Measurements from ENCODE around the gene EEFSEC. TPM values are rescaled to one million over a fixed set of nuclear protein-coding genes. Genes with fewer than 3 reads are reported as not detected.

The EEFSEC gene
- polyA plus RNA-seq, 12 donors: 13.4 to 22.2 (median 15.3) TPM; not detected in 1

DNA sequence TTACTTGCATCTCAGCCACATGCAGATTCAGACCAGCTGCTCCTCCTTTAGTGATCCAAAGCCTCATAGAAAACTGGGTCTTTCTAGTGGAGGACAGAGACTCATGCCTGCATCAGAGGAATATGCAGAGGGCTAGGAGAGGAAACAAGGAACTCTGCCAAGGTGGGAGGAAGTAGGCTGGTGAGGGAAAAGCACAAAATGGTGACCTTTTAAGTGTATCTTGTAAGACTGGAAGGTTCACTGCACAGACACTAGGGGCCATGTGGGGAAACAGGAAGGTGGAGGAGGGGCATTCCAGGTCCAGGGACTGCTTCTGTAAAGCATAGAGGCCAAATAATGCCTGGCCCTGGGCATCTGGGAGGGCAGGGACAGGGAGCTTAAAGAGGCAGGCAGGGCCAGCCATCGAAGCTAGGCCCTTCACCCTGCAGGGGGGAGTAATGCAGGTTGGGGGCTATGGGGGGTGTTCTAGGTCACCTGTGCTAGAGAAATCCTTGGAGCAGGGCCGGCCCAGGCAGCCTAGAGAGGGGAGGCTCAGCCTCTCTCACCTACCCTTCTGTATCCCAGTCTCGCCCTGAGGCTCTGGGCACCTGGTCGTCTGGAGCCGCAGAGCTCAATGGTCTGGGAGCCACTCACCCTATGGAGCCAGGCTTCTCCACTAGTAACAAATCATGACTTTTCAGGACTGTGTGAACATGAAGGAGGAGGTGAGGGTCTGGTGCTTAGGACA, 195.7 kb downstream of the EEFSEC start:
- no peak for DNase-seq

DNA sequence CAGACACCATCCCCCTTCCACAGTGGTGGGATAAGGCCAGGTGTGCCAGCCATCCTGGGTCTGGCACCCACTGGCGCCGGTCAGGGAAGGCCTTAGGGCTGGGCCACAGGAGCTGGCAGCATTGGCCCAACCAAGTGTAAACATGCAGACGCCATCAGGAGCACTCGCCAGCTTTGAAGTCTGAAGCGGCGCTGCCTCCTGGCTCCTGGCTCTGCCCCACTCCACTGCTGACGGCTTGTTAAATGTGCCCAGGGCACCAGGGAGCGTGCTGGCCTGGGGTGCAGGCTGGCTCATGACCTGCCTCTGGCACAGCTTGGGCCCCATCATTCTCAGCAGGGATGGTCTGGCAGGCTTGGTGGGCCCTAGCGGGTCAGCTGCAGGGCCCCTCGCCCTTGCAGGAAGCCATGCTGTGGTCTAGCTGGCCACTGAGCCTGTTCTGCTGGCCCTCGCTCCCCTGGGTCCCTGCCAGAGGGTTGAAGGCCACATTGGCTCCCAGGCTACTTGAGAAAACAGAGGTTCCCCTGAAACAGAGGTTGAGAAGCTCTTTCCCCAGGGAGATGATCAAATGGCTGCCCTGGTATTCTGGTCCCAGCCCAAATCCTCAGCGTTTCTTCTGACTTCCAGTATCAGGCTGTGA, 196.8 kb downstream of the EEFSEC start:
- DNase-seq: no peak

DNA sequence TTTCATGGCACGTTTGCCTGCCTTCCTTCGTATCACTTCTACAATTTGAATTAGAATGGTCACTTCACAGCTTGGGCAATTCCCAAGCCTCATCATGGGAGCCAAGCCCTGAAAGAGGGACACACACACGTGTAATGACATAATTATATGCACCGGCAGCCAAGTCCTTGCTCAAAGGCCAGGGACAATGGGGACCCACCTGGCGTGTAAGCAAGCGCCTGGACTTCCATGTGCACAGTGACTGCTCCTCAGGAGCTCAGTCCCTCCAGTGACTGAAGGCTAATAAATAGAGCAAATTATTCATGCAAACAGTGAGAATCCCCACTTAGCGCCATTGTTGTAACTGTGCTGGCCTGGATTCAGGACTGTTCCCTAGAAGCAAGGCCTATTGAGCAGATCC, 198.3 kb downstream of the EEFSEC start:
- DNase-seq: no peak

DNA sequence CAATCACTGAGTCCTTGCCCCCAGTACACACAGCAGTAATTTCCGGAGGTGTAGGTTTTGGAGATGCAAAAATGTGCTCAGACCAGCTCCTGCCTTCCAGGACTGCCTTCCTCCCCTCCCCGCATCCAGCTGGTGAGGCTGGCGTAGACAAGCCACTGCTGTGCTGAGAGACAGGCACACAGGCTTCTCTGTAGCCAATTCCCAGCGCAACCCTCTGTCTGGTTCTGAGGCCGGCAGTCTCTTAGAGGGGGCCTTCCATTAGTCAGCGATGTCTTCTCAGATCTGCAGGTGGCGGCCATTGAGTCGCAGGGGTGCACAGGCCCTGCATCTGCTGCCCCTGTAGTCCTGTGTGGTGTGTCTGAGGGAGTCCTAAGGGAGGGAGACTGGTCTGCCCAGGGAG, 199.0 kb downstream of the EEFSEC start:
- DNase-seq: no peak

DNA sequence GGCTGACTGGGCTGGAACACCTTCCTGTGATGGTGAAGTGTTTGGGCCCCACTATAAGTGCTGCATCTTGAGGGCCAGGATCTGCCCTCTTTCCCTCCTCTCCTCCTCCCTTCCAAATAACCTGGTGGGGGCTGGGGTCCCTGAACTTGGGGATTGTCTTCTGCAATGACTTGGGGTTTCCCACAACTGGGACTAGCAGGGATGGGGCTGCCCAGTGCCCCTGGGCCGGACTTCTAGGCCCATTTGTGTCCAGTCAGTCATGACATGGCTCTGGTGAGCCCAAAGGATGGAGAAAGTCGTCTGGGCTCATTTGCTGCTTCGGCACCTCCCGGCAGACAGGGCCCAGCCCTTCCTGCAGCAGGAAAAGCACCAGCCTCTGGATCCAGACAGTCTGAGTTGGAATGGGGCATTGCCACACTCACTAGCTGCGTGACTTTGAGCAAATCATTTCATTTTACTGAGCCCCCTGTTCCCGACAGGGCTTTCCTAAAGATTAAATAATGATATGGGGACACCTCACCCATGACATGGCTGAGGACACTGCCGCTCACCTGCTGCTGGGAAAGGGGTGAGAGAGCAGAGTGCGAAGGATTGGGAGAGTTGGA, 200.2 kb downstream of the EEFSEC start:
- no peak for DNase-seq

DNA sequence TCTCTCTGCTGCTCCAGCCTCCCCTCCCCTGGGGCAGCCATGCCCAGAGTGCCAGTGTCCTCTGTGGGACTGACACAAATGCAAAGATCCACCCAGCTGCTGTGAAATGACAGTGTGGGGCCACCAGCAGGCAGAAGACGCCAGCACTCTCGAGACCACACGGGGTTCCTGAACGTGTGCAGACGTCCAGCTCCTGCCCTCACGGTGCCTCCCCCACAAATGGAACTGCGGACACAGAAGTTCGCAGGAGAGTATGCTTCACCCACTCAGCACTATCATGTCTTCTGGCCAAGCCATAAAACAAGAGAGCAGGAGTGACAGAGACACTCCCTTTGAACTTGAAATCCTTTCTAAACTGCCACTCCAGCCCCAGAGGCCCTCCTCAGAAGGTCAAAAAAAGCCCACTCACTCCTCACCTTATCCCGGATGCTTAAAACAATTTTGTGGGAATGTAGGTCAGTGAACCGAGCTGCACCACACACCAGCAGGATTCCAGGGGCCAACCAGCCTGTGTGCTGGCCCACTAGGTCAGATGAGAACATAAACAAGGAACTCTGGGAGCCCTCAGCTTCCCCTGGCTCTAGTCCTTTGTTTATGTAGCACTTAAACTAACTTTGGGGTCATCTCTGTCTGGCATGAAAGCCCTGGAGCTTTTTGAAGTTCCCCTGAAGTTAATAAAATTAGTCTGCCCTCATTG, 200.9 kb downstream of the EEFSEC start:
- no peak for DNase-seq

DNA sequence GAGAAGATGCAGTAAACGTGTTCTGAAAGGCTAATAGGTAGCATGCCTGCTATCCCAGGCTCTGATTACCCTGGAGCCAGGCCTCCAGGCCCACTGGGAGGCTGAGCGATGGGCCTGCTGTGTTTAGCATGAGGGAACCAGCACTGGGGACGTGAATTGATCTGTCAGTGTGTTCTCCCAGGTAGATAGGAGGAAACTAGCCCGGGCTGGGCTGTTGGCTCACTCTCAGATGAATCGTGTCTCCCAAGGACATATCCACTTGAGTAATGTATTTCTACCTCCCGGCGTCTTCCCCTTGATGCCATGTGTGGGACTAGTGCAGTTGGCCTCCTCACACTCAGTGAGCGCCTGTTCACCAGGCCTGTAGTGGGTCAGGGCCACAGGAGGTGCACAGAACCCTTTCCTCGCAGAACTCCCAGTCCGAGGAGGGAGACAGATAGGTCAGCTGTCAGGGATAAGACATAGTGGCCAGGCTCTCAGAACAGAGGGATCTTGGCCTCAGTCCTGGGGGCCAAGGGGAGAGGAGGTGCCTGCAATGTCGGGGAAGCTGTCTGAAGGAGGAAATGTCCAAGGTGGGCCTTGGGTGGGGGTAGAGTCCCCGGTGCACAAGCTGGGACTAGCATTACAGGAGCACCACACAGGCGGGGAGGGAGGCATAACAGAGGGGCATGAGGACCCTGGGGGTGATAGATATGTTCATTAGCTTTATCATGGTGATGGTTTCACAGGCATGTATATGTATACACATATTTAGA, 201.7 kb downstream of the EEFSEC start:
- no peak for DNase-seq

DNA sequence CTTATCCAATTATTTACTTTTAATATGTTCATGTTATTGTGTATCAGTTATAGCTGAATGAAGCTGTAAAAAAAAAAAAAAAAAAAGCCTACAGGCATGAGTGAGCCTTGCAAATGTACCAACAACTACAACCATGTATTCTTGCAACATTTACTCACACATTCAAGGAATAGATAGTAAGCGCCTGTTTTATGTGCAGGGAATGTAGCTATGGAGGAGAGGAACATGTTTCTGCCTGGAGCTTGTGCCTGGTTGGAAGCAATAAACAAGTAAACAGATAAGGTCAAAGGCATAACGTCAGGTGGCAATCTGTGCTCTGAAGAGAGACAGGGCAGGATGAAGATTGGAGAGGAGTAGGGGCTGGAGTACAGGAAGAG, 202.2 kb downstream of the EEFSEC start:
- no peak for DNase-seq

DNA sequence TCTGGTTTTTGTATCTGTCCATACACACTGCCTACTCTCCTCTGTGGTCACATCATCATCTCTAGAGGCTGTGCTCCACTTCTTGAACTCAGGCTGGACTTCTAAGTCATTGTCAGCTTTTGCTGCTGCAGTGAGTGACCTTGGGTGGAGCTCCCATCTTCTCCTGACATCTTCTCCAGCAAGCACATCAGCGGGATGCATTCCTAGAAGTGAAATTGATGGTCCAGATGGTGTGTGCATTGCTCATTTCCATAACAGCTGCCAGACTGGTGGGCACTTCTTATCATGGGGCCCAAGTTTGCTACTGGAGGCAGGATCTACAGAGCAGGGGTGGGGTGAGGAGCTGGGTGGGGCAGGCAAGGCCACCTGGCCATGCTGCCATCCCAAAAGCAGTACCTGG, 203.5 kb downstream of the EEFSEC start:
- no peak for DNase-seq

DNA sequence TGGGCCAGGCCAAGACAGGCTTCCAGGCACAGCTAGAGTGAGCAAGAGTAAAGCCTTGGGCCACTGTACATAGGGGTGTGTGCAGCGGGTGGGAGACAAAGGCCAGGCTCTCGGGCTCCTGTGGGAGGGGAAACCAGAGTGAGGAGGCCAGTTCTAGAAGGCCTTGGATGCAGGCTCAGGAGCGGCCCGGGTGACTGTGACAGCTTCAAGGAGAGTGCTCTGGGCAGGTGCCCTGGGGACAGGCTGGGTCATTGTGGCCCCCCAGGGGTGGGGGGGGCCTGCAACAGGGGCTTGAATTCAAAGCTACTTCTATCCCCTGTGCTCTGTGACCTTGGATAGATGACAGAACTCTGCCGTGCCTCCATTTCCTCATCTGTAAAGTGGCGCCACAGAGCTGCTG, 204.3 kb downstream of the EEFSEC start:
- DNase-seq: no peak

DNA sequence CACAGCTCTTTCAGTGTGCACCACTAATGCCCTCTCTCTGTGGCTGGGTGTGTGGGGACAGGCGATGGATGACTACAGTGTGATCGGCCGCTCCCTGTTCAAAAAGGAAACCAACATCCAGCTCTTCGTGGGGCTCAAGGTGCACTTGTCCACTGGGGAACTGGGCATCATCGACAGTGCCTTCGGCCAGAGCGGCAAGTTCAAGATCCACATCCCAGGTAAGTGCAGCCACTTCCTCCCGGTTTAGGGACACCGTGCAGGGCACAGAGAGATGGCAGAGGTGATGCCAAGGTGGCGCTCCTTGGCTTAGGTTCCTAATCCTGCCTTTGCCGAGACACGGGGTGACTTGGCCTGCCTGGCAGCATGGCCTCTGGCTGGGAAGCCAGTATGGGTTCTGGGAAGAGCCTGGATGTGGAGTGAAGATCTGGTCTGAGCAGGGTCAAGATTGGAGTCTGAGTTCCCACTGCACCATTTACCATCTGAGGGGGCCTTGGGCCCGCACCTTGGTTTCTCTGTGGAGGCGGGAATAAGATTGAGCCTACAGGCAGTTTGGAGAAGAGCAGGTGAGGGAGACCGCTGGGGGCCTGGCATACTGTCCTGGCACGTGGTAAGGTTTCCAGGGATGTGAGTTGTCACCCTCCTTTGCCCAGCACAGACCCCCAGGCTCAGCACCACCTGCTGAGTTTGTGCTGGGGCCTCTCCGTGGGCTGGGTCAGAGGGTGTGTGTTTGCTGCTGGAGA, 205.0 kb downstream of the EEFSEC start:
- DNase-seq: no peak

DNA sequence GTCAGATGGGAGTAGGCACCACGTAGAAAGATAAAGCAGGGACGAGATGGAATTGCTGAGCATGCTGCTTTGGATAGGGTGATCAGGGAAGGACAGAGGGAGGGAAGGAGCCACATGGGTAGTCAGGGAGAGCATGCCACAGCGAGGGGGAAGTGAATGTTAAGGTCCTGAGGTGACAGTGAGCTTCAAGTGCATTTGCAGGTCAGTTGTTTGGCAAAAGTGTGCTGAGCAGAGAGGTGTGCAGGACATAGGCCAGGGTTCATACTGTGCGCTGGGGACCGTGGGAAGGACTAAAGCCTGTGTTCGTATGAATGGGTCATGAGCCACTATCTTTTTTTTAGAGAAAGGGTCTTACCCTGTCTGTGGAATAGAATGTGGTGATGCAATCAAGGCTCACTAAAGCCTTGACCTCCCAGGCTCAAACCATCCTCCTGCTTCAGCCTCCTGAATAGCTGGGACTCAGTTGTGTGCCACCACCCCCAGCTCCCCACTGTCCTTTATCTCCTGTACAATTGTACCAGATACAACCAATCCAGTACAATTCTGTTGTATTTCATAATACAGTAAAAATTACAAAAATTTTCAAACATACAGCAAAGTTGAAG, 205.9 kb downstream of the EEFSEC start:
- no peak for DNase-seq

DNA sequence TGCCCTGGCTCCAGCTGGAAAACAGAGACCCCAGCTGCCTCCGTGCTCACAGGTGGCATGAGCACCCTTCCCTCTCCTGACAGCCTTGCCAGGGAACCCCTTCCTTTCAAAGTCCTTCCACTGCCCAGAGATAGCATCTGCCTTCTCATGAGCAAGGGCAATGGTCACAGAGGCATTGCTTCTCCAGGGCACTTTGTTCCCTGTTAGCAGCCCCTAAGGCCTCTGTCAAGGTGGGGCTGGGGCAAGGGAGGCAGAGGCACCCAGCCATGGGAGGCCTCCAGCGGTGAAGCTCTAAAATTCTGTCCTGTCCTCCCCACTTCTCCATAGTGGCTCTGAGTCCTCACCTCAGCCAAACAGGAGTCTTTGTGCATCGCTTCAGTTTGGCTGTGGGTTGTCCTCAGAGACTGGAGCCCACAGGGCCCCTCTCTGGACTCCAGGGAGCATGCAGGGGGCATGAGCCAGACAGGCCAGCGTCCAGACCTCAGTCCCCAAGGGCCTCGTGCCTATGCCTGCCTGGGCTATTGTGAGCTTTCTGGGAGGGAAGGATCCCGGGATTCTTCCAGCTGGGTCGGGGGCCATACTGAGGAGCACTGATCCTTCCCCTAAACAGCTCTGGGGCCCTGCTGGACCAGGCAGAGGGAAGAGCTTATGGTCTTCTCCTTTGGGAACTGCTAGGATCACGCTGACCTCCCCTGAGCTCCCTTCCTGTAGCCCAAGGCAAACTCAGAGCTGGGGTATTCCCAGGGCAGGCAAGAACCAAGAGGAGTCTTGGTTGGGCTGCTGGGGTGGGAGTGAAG, 206.8 kb downstream of the EEFSEC start:
- DNase-seq: no peak

DNA sequence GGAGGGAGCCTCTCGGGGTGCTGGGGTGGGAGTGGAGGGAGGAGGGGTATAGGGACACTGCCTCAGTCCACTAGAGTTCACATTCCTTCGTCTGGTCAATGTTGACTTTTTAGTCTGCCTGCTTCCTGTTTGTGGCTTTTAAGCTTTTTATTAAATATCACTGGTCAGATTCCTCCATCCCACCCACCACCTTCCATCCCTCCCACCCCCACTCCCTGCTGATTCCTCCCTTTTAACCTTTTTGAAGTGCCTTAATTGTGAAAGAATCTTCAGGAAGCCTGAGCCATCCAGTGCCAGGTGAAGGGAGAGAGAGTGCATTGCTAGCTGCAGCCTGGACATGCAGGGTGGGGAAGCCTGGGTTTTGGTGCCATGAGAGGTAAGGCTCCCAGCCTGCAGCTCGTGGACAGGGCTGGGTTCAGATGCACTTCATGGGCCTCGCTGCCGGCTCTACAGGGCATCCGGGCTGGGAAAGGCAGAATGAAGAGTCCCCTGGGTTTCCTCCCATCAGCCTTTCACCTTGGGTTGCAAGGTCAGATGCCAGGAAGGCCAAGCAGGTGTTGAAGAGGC, 207.5 kb downstream of the EEFSEC start:
- no peak for DNase-seq

DNA sequence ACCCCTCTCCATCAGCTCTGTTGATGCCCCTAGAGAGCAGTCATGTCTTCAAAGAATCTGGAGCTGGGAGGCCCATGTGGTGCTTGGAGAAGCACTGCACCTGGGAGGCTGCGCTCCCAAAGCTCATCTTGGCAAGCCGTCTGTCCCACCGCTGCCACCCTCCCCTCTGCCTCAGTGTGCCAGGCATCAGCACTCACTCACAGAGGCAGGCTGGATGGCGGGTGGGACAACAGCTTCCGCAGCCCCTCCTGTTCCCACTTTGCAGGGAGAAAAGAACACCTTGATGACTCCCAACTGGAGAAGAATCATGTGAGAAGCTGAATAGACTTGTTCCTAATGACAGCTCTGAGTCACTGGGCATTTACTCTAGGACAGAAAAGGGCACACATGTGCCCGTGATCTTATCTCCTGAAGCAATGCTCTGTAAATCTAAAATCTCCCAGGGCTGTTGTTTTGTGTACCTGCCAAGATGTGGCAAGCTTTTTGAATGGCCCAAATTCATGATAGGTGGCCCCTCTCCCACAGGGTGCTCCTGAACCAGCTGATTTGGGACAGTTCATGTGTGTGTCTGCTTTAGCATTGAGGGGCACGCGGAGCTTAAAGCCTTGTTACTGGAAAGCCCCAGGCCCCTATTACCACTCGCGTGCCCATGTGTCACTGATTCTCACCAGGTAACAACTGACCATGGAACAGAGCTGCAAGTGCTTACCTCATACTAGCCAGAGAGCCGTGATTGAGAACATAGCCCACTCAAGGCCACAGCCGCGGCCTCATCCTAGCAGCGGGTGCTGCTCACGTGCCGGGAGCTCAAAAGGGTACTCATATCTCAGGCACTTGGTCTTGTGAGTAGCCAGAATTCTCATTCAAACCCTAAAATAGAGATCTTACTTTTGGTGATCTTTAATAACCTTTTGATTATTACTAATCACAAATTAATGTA, 209.0 kb downstream of the EEFSEC start:
- DNase-seq: no peak

DNA sequence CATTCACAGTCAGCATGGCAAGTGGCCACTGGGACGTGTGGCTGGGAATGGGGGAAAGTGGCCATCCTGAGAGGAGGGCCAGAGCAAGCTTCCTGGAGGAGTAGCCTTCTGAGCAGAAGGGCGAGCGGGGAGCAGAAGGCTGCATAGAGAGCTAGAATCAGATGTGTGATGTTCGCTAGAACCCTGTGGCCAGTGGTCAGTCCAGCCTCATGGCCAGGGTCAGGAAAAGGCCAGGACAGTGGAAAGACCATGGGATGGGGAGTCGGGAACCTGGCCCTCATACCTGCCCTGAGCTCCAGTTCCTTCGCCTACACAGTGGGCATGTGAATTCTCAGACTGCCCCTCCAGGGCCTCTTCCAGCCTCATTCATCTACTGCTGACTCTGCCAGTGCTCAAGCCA, 211.0 kb downstream of the EEFSEC start:
- no peak for DNase-seq

DNA sequence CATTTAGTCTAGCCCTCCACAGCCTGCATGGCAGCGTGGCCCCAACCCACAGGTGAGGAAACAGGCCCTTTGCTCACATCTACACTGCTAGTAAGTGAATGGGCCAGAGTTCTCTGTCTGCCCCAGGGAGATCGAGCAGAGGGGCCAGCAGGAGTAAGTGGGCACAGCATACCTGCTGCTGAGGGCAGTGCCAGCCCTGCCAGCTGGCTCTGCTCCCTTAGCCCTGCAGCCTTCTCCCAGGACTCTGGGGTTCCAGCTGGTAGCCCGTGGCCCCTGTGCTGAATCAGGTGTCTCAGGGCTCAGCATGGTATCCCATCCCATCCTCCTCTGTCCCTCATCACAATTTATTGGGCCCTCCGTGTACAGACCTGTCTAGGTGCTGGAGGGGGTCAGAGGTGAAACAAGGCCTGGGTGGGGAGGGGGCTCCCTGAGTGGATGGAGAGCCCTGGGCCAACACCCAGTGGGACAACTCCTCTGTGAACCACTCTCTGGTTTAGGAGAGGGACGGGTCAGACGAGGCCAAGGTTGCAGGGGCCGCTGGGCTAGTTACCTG, 211.6 kb downstream of the EEFSEC start:
- DNase-seq: no peak

DNA sequence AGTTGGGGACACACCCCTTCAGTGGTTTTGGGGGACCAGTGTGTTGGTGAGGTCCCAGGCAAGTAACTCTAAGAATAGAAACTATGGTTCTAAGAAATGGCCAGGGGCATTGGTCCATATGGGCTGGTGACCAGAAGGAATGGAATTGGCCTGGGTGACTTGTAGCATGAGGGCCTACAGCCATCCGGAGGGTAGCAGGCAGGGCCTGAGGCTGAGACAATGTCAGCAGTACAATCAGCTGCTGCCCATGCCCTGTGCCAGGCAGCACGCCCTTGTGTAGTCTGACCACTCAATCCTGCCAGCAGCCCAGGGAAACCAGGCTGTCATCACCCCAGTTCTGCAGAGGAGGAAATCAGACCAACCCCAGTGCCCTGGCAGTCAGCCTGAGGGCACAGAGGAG, 212.9 kb downstream of the EEFSEC start:
- no peak for DNase-seq

Measured in muscle of arm (tissue), 12 donors.